Measurements from ENCODE around the gene ATP6V1A.

The ATP6V1A gene

DNA sequence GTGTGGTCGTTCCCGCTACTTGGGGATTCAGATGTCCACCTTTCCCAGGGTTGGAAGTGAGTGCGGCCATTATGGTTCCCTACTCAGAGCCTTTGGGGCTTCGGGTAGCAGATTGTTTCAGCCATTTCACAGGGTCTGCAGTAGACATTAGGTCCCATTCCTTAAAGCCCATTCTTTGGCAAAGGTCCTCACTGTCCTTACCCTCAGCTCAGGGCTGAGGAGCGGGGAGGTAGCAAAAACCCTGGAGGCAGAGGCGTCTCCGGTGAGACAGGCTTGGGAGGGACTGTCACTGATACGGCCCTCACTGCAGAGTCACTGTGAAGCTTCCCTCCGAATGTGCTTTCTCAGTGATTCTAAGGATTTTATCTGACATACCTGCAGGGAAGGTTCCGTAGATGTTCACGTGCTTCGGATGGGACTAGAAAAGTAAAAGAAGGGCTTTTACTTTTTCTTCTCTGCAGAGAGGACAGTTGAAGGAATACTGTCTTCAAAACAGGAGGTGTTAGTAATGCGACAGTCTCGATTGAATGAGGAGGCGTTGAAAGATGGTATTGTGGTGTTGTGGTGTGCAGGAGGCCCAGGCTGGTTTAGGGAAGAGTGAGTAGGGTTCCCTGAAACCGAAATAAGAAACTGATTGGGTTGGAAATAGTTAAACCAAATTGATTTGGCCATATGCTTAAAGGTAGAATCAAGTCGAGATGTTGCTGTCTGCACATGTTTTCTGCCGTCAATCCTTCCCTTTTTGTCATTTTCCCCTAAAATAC lies 630 bp downstream of the ATP6V1A start:
- DNase-seq: no peak

- DNase-seq: no peak
These were observed 4.3 kb downstream of the ATP6V1A start for GRCh38 chr3:113751141-113751540.

DNA sequence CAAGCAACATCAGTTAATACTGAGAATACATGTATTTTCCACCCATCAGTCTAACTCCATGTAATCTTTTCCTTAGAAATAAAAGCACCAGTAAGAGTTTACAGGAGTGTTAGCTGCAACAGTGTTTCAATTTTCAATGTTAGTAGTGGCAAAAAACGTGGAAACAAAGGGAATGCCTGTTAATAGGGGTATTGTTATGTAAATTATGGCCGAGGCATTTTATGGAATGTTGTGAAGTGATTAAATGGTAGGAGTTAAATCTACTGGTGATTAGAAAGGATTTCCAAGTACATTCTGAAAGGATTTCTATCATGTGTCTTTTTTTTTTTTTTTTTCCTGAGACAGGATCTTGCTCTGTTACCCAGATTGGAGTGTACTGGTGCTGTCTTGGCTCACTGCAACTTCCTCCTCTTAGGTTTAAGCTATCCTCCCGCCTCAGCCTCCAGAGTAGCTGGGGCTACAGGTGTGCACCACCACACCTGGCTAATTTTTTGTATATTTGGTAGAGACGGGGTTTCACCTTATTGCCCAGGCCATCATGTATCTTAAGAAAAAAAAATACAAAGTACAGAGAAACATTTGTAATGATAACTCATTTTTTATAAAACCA lies 6.6 kb downstream of the ATP6V1A start:
- no peak for DNase-seq

- no peak for DNase-seq
These were observed 7.8 kb downstream of the ATP6V1A start for GRCh38 chr3:113754494-113755159.

DNA sequence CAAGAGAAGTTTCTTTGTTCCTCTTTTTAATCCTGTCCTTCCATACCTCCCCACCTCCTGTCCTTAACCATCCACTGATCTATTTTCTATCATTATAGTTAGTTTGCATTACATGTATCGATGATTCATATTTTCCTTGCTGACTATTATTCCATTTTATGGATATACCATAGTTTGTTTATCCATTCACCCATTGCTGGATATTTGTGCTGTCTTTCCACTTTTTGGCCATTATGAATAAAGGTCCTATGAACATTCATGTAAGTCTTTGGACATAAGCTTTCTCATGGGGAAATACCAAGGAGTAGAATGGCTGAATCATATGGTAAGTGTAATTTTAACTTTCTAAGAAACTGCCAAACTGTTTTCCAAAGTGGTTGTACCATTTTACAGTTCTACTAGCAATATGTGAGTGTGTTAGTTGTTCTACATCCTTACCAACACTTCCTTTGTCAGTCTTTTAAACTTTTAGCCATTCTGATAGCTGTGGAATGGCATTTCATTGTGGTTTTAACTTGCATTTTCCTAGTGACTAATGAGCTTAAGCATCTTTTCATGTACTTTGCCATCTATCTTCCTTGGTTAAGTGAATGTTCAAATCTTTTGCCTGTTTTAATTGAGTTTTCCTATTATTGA lies 11.7 kb downstream of the ATP6V1A start:
- DNase-seq: peak in 1 of 2 experiments; percentile 58

DNA sequence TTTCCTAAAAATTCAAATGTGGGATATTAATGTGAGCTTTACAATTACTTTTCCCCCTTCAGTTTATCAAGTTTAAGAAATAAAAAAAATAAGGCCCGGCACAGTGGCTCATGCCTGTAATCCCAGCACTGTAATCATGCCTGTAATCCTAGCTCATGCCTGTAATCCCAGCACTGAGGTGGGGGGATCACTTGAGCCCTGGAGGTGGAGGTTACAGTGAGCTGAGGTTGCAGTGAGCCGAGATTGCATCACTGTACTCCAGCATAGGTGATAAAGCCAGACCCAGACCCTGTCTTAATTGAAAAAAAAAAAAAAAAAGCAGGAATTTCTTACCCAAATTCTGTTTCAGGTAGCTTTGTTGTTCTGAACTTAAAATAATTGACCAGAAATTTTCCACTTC lies 17.9 kb downstream of the ATP6V1A start:
- no peak for DNase-seq

DNA sequence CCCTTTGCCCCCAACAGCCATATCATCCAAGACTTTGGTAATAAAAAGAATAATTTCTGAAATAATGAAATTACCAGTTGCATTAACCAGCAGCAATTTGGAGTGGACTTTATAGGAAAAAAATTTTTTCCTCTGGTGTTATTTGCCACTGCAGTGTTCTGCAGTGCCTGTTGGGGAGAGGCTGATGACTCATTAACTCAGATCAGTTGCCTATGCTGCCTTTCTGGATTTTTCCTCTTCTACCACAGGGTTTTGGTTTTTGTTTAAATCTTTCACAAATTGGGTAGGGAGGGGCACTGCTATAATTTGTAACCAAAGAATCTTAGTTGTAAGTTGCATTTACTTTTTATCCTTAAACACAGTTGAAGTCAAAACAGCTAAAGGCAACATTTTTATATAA lies 22.7 kb downstream of the ATP6V1A start:
- DNase-seq: peak in 1 of 2 experiments; percentile 16

- DNase-seq: no peak
These were observed 25.2 kb downstream of the ATP6V1A start for GRCh38 chr3:113771993-113772392.

DNA sequence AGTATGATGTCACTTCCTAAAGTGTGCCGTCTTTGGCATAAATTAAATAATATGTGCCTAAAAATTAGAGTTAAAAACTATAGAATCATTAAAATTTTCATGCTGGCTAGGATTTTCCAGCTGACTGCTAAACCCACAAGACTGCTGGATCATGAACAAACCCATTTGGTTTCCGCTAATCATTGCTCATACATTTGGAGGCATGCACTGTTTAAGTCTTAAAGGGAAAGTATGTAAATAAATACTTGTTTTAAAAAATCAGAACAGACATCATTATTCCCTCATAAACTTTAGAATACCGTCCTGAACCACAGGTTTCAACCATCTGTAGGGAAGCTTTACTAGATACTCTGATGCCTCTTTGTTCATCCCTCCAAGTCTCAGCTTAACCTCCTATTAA lies 26.5 kb downstream of the ATP6V1A start:
- DNase-seq: no peak

DNA sequence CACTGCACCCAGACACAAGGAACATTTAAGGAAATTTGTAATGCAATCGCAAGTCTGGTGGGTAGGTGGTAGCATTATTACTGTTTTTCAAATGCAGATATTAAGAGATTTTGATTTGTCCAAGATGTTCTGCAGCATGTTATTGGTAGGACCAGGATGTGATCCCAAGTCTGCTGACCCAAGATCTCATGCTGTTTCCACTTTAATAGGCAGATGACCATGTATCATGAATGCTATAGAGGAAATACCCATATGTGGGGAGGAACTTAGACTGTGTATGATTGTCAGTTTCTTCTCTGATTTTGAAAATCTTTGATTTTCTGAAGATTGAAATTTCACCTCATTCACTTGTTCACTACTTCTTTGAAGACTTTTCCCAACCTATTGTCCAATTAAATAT lies 28.7 kb downstream of the ATP6V1A start:
- no peak for DNase-seq

GRCh38 chr3:113776564-113776963 lies 29.7 kb downstream of the ATP6V1A start:
- no peak for DNase-seq

- DNase-seq: peak; percentile 13 to 66
These were observed 36.6 kb downstream of the ATP6V1A start for GRCh38 chr3:113783463-113783862.

DNA sequence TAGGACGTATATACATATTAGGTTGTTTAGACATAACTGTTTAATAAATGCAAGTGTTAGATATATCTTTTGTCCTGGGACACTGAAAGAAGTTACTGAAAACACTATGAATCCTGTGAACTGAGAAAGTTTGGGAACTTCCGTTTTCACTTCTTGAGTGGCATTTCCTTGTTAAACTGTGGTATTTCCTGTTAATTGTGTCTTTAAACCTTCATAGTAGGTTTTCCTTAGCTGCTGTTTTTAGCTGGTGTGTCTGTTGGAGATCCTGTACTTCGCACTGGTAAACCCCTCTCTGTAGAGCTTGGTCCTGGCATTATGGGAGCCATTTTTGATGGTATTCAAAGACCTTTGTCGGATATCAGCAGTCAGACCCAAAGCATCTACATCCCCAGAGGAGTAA lies 37.1 kb downstream of the ATP6V1A start:
- peak in 1 of 2 experiments; percentile 36 for DNase-seq

- no peak for DNase-seq
These were observed 44.5 kb downstream of the ATP6V1A start for GRCh38 chr3:113791381-113791780.

DNA sequence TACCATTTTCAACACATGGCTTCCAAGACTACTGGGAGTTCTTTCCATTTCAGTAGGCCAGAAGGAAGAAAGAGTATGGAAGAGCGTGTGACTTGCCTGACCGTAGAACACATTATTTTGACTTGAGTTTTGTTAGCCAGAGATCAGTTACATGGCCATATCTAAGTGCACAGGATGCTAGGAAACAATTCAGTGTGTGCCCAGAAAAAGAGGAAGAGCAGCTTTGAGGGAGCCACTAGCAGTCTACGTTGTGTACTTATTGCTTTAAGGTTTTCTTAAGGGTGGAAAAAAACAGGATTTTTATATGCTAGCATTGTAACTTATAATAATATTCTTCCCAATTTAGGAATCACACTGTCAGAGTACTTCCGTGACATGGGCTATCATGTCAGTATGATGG lies 47.7 kb downstream of the ATP6V1A start:
- DNase-seq: no peak

- no peak for DNase-seq
These were observed 48.9 kb downstream of the ATP6V1A start for GRCh38 chr3:113795693-113796092.

DNA sequence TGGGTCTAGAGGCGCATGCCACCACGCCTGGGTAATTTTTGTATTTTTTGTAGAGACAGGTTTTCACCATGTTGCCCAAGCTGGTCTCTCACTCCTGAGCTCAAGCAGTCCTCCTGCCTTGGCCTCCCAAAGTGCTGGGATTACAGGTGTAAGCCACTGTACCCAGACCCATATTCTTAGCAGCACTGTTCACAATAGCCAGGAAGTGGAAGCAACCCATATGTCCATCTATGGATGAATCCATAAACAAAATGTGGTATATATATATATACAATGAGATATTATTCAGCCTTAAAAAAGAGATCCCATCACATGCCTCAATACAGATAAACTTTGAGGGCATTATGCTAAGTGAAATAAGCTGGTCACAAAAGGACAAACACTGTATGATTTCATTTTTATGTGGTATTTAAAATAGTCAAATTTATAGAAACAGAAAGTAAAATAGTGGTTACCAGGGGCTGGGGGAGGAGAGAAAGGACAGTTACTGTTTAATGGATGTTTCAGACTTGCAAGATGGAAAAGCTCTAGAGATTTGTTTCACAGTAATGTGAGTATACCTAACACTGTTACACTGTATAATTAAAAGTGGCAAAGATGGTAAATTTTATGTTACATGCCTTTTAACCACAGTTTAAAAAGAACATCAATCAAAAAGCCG lies 56.1 kb downstream of the ATP6V1A start:
- no peak for DNase-seq

DNA sequence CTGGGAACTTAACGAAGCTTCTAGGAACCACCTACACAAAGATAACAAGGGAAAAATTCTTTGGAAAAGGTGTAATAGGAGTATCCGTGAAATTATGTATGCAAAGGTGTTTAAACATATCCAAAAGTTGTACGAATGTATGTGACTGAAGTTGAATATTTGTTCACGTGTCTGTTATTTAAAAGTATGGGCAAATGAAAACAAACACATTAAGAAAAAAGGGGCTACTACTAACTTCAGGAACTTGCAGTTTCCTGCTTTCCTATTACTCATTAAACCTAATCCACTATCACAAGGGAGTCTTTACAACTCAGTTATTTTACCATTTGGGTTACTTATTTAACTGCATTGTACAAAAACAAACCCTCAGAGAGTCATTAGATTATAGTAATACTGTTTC lies 57.8 kb downstream of the ATP6V1A start:
- DNase-seq: no peak

DNA sequence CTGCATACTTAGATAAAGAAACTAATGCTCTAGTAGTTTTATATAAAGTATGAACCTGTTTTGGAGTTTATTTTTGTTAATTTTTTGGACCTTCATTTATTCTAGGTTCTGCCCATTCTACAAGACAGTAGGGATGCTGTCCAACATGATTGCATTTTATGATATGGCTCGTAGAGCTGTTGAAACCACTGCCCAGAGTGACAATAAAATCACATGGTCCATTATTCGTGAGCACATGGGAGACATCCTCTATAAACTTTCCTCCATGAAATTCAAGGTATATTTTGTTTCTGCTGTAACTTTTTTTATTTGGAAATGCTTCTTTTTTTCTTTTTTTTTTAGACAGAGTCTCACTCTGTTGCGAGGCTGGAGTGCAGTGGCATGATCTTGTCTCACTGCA lies 58.4 kb downstream of the ATP6V1A start:
- DNase-seq: no peak

GRCh38 chr3:113812854-113813253 lies 66.0 kb downstream of the ATP6V1A start:
- no peak for DNase-seq

DNA sequence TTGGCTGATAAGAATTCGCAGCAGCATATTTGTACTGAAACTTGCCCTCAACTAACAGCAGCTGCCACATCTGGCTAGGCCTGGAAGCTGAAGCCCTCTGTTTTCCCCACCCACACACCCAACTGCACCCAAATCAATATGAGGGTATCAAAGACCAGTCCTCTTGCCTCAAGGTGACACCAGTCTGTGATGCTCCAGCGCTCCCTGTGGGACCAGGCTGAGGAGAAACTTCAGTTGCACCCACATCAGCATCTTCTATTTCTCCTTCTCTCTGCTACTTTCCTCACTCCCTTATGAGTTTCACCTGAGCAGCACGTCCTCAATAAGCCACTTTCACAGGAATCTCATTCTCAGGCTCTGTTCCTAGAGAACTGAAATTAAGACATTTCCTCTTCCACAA lies 73.0 kb downstream of the ATP6V1A start:
- DNase-seq: no peak

GRCh38 chr3:113825090-113825489 lies 78.3 kb downstream of the ATP6V1A start:
- peak in 1 of 2 experiments; percentile 32 for DNase-seq

GRCh38 chr3:113828600-113828999 lies 81.8 kb downstream of the ATP6V1A start:
- no peak for DNase-seq

All from SW 1271 (cell line).